Hair follicle dermal papilla cell (primary cell): ENCODE data around the gene POU2F3. TPM values are rescaled to one million over a fixed set of nuclear protein-coding genes. Genes with fewer than 3 reads are reported as not detected.

Experiments
- small RNA-seq: library from RNA; depleted of rRNA; stranded (forward); fragments of <200 nt; gene quantifications from one replicate; pipeline ENCODE3, GENCODE V24; 2012
- total RNA-seq: library from RNA; depleted of rRNA; stranded (reverse); fragments of >200 nt; gene quantifications from 2 replicates; pipeline ENCODE4 v1.2.3, GENCODE V29; 2012

The POU2F3 gene
- total RNA-seq, result 0.12 and 0.16 TPM in 2 replicates

DNA sequence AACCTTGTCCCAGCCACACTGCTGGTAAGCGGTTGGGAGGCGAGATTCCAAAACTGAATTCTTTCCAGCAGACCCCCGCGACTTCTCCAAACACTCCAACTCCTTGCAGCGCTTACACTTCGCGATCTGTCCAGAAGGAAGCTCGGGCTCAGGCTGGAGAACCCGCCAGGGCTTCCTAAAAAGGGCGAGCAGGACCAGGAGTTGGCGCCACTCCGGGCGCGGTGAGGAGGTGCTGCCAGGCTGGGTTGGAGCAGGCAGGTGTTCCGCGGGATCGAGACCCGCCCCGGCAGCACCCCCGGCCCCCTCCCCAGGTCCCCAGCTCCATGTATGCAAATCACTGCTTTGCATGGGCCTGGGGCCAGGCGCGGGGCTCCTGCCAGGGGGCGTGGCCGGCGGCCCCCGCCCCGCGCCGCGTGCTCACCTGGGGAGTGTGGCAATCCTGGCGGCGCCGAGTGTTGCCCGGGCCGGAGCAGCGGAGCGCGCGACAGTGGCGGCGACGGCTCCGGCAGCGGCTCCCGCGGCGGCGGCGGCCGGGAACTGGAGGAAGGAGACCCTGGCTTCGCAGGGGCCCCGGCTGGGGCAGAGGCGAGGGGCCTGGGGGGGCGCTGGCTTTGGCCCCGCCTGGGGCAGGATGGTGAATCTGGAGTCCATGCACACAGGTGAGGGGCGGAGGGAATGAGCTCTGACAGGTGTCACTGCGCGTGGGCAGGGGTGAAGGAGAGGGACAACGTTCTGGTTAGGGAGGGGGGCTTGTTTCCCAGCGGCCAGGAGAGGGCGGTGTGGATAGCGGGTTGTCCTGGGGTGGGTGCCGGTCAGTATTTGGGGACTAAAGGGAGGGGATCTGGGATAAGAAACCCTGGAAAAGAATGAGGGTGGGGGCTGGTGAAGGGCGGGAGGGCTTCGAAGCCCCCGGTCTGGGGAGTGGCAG lies at the start of gene POU2F3:
POU2F3 (plus strand) TSS at position 428 of the 928 bp plus-strand sequence; CDS start at position 632, 204 bp downstream.

DNA sequence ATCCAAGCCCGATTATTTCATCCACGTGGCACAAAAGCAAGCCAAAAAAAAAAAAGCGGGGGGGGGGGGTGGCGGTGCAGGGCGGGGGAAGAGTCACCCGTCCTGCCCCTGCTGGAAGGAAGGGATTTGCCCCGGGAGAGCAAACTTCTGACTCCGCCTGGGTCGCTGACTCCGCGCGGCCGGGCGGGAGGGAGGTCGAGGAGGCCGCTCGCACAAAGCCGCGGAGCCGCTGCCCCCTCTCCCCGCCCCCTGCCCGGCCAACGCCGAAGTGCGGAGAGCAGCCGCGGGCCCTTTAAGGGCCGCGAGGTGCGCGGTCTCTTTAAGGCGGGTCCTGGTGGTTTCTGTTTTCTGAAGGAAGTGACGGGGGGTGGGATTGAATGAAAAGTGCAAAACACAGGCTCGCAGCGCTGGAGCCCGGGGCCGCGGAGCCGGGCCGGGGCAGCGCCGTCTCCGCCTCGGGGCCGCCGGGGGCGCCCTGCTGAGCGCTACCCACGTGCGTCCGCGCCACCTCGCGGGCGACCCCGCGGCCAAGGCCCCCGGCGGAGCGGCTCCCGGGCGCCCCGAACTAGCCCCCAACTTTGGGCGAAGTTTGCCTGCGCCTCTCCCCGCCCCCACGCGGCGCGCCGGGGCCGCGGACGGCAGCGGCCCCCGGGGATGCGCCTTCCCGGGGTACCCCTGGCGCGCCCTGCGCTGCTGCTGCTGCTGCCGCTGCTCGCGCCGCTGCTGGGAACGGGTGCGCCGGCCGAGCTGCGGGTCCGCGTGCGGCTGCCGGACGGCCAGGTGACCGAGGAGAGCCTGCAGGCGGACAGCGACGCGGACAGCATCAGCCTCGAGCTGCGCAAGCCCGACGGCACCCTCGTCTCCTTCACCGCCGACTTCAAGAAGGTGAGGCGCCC lies 29.1 kb upstream of the POU2F3 start, which contains the start of gene OAF:
OAF (plus strand) TSS at position 407 of the 896 bp plus-strand sequence; CDS start at position 655, 248 bp downstream.

DNA sequence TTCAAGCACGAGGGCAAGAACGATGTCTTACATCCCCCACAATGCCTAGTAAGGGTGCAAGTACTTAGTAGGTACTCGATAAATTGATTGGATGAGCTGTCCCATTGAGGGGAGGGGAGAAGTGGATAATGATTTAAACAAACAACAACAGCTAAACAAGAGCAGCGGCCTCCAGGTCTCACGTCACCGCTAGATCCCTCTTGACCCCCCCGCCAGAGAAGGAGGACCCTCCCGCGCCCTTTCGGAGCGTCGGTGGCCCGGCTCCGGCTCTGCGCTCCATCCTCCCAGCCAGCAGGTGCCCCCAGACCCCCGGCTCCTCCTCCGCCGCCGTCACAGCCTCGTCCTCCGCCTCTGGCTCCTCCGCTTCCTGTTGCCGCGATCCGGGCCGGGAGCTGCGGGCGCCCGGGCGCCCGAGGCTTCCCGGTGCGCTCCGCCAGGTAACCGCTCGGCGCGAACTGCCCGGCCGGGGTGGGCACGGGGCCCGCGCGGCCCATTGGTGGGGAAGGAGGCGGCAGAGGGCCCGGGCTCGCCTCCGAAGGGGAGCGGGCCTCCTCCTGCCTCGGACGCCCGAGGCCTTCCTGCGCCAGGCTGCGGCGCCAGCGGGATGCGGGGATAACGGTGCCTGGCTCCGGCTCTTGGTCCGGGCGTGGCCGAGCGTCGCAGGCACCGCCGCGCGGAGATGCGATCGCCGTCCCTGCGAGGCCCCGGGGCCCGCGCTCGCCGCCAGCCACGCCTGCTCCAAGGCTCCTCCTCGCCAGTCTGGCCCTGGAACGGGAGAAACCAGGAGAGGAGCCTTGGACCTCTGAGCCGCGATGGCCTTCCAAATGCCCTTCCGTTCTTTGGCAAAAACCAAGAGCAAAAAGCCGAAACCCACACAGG lies 85.2 kb downstream of the POU2F3 start, which contains the start of gene TLCD5:
TLCD5 (plus strand) TSS at position 368 of the 879 bp plus-strand sequence. CDS start 2,143 bp downstream, outside the sequence.

DNA sequence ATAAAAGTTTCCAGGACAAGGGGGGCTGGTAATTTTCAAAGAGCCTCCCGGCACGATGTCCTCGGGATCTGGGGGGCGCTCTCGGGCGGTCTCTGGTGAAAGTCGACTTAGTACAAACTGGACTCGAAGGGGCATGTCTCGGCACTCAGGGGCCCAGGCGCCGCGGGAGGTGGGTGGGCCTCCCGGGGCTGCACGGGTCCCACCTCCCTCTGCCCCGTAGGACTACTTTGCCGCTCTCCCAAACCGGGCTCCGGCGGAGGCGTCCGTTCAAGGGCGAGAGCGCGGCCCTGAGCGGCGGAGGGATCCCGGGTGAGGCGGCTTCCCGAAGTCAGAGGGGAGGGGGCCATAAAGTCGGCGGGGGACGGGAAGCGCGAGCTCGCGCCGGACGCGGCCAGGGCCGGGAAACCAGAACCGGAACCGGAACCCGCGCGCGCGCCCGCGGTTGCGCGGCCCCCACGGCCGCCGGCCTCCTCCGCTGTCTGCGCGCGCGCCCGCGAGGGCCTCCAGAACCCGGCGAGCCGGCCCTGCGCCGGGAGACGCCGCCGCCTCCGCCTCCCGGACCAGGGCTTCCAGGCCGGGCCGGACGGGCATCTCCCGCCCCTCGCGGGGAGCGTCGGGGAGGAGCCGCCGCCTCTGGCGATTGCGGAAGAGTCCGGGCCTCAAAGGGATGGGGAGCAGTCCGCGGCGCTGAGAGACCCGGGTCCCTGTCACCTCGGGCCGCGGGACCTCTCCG lies 96.1 kb downstream of the POU2F3 start, which contains the start of gene ARHGEF12:
ARHGEF12 (plus strand) TSS at position 506 of the 733 bp plus-strand sequence. CDS start 831 bp downstream, outside the sequence.

Small RNA genes within 50 kb of the gene (small RNA-seq; reads per million reads assigned to genes)
- gene RF00100, result 517 reads per million, percentile 99 among the genes with 10 or more reads in this experiment

Other genes starting within 250 kb of the POU2F3 start
- gene TRIM29, start 102.0 kb upstream of the POU2F3 start, total RNA-seq, result 1.6 and 2.7 TPM in 2 replicates
- gene OAF, start 29.1 kb upstream of the POU2F3 start, total RNA-seq, result 30.0 and 35.0 TPM in 2 replicates
- gene TLCD5, start 85.2 kb downstream of the POU2F3 start, total RNA-seq, result 6.5 and 7.4 TPM in 2 replicates
- 97.0 and 113 TPM in 2 replicates for gene ARHGEF12, start 96.3 kb downstream of the POU2F3 start, total RNA-seq